Esophagus muscularis mucosa (tissue), 4 donors: Measurements from ENCODE around the gene CABP7.

ENCODE experiments used
- CTCF ChIP-seq, 3 experiments: fragments of 200-600 bp in 2 of 3; fragments of 450-650 bp in 1 of 3; sonication (generic) in 2 of 3; IDR thresholded peaks; one replicate each; pipeline ENCODE4 v1.5.1; 2017 to 2019; ENCODE audit warnings: antibody characterized with exemption in 3 of 3, mild to moderate bottlenecking in 2 of 3, moderate library complexity in 1 of 3
- EP300 ChIP-seq: sonication (generic); formaldehyde crosslinking; IDR thresholded peaks from one replicate; pipeline ENCODE4 v1.6.1; 2017; ENCODE audit warnings: antibody characterized with exemption
- POLR2A ChIP-seq: fragments of 450-650 bp; IDR thresholded peaks from one replicate; pipeline ENCODE4 v1.6.1; 2017; ENCODE audit warnings: antibody characterized with exemption, moderate library complexity, mild to moderate bottlenecking, low read depth

- TF ChIP-seq CTCF (IDR thresholded peaks at IDR 0.05) (no peak), POLR2A (no peak), EP300 (no peak)
Observed at GRCh38 chr22:29737251-29738117, 17.7 kb downstream of the CABP7 start.
